A673 (cell line): ENCODE measurements around the gene TRPC4AP. TPM values are rescaled to one million over a fixed set of nuclear protein-coding genes. Genes with fewer than 3 reads are reported as not detected.

Experiments used
- BruUV-seq: library from RNA; stranded (reverse); fragments of 400-500 nt; replicated peaks from 2 replicates; lab custom pipeline; 2021; lab: Mats Ljungman, UMichigan
- CTCF ChIA-PET: fragments of 300-600 bp; sonication (Branson Sonifier 250); formaldehyde crosslinking; loops from one replicate; lab custom pipeline; 2022; ENCODE audit warnings: antibody characterized with exemption; lab: Charles Lee
- POLR2A ChIA-PET: fragments of 300-600 bp; sonication (Branson Sonifier 250); formaldehyde crosslinking; loops from one replicate; lab custom pipeline; 2022; ENCODE audit warnings: antibody characterized with exemption; ENCODE audit not compliant: low non-redundant PET; lab: Charles Lee
- DNase-seq: peaks from one replicate; pipeline ENCODE4 v3.0.0-alpha.2; 2015; ENCODE audit warnings: low spot score
- H3K27ac ChIP-seq: fragments of 200-600 bp; sonication (generic); 2 replicates; pipeline ENCODE4 v1.5.1; 2016; ENCODE audit warnings: mixed run types, low read depth, mild to moderate bottlenecking, mixed read lengths, antibody characterized with exemption, low read length; ENCODE audit not compliant: poor library complexity, severe bottlenecking
- H3K27me3 ChIP-seq: fragments of 200-600 bp; sonication (generic); replicated peaks from 2 replicates; pipeline ENCODE4 v1.6.1; 2017; ENCODE audit warnings: mixed run types, low read depth, mild to moderate bottlenecking, mixed read lengths, antibody characterized with exemption, low read length; ENCODE audit not compliant: insufficient read depth, poor library complexity
- H3K36me3 ChIP-seq: fragments of 200-600 bp; sonication (generic); 2 replicates; pipeline ENCODE4 v1.6.1; 2016; ENCODE audit warnings: mixed run types, mild to moderate bottlenecking, mixed read lengths, antibody characterized with exemption, low read length; ENCODE audit not compliant: insufficient read depth, poor library complexity, severe bottlenecking
- H3K4me1 ChIP-seq: fragments of 200-600 bp; sonication (generic); 2 replicates; pipeline ENCODE4 v1.6.1; 2017; ENCODE audit warnings: mixed run types, mild to moderate bottlenecking, mixed read lengths, antibody characterized with exemption, low read length; ENCODE audit not compliant: insufficient read depth, poor library complexity, severe bottlenecking
- H3K4me3 ChIP-seq: fragments of 200-600 bp; sonication (generic); 2 replicates; pipeline ENCODE4 v1.5.1; 2016; ENCODE audit warnings: low read depth, mixed run types, mild to moderate bottlenecking, mixed read lengths, low read length; ENCODE audit not compliant: poor library complexity, severe bottlenecking
- H3K9me3 ChIP-seq: fragments of 200-600 bp; sonication (generic); 2 replicates; pipeline ENCODE4 v1.6.1; 2016; ENCODE audit warnings: mixed run types, low read depth, mild to moderate bottlenecking, mixed read lengths, antibody characterized with exemption, low read length; ENCODE audit not compliant: poor library complexity, severe bottlenecking
- EZH2 ChIP-seq: fragments of 200-600 bp; sonication (generic); IDR thresholded peaks from 2 replicates; pipeline ENCODE4 v1.6.1; 2017; ENCODE audit warnings: borderline replicate concordance, low read depth, mild to moderate bottlenecking, mixed read lengths, antibody characterized with exemption, low read length; ENCODE audit not compliant: poor library complexity, severe bottlenecking
- intact Hi-C: fragments of 100-400 bp; cut with micrococcal nuclease; formaldehyde crosslinking; loops from one replicate; pipeline ENCODE4 v1.10.0; 2022; ENCODE audit not compliant: unreplicated experiment
- total RNA-seq: library from RNA; stranded (reverse); gene quantifications from 2 replicates; pipeline ENCODE4 v1.2.3, GENCODE V29; 2021
- TF ChIP-seq, protein P1 (sequence below): fragments of 300-800, 200-600 bp; sonication (generic); conservative IDR thresholded peaks from 2 replicates; pipeline ENCODE4 v1.5.1; 2017; ENCODE audit warnings: low read depth, mild to moderate bottlenecking, antibody characterized with exemption, low read length, moderate library complexity, mixed read lengths

Gene TRPC4AP
- total RNA-seq, 1 experiment from 2014 or later: 34.6 TPM

DNA sequence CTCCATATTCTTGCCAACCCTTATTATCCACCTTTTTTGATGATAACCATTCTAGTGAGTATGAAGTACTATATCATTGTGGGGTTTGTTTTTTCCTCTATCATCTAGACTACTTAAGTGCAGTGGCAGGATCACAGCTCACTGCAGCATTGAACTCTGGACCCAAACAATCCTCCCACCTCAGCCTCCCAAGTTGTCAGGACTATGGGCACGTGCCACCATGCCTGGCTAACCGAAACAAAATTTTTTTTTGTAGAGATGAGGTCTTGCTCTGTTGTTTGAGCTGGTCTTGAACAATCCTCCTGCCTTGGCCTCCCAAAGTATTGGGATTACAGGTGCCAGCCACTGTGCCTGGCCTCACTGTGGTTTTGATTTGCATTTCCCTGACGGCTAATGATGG is 67.5 kb downstream of the TRPC4AP start:
- CTCF ChIA-PET: no interaction called here
- Histone ChIP-seq H3K4me3 (no peak overlapping the region), H3K27ac (no peak overlapping the region), H3K9me3 (no peaks in the 10 kb centered on the region), H3K27me3 (no peaks in the 10 kb centered on the region), H3K36me3 (peaks cover 10% of the 10 kb centered on the region), H3K4me1 (no peaks in the 10 kb centered on the region)
- intact Hi-C loops: no loop called here
- no TSS peak for BruUV-seq
- TF ChIP-seq EZH2: no peak
- TF ChIP-seq, protein P1, sequence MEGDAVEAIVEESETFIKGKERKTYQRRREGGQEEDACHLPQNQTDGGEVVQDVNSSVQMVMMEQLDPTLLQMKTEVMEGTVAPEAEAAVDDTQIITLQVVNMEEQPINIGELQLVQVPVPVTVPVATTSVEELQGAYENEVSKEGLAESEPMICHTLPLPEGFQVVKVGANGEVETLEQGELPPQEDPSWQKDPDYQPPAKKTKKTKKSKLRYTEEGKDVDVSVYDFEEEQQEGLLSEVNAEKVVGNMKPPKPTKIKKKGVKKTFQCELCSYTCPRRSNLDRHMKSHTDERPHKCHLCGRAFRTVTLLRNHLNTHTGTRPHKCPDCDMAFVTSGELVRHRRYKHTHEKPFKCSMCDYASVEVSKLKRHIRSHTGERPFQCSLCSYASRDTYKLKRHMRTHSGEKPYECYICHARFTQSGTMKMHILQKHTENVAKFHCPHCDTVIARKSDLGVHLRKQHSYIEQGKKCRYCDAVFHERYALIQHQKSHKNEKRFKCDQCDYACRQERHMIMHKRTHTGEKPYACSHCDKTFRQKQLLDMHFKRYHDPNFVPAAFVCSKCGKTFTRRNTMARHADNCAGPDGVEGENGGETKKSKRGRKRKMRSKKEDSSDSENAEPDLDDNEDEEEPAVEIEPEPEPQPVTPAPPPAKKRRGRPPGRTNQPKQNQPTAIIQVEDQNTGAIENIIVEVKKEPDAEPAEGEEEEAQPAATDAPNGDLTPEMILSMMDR: no peak
- DNase-seq: no peak
- POLR2A ChIA-PET: no interaction called here

DNA sequence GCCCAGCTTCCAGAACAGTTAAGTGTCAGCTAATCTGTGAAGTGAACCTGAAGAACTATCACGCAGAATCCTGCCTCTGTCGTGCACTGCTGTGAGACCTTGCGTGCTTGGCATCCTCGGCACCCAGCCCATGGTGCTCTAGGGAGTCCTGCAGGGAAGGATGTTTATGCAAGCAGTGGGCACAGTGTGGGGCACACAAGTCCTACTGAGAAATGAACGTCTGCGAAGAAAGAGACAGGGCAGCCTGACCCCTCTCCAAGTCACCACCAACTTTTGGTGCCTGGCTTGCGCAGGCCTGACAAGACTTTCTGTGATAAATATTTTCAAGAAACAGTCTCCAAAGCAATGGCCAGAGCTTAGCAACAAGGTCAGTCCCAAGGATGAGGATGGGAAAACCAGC is 69.0 kb downstream of the TRPC4AP start:
- Histone ChIP-seq H3K27me3 (no peaks in the 10 kb centered on the region), H3K36me3 (peaks cover 10% of the 10 kb centered on the region), H3K4me1 (no peaks in the 10 kb centered on the region), H3K27ac (no peak overlapping the region), H3K9me3 (no peaks in the 10 kb centered on the region), H3K4me3 (no peak overlapping the region)
- no TSS peak for BruUV-seq
- intact Hi-C loops: no loop called here
- POLR2A ChIA-PET: no interaction called here
- CTCF ChIA-PET: no interaction called here
- TF ChIP-seq, protein P1: no peak
- no peak for TF ChIP-seq EZH2
- no peak for DNase-seq

DNA sequence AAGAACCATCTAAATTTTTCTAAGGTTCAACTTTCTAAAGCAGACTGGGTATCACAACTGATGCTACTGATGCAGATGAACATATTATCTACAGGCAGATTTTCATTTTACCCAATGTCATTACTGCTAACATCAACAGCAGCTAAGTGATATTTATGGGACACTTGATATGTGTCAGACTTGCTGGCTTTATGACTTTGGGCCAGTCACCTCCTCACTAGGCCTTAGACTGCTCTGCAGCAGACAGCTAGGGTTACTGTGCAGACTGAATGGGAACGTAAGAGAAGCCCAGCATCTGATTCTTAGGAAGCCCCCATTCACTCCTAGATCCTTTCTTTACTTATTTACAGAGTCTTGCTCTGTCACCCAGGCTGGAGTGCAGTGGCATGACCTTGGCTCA is 70.8 kb downstream of the TRPC4AP start:
- TF ChIP-seq EZH2: no peak
- TF ChIP-seq, protein P1: no peak
- Histone ChIP-seq H3K4me1 (no peaks in the 10 kb centered on the region), H3K27ac (no peak overlapping the region), H3K9me3 (no peaks in the 10 kb centered on the region), H3K27me3 (no peaks in the 10 kb centered on the region), H3K4me3 (no peak overlapping the region), H3K36me3 (peaks cover 10% of the 10 kb centered on the region)
- no peak for DNase-seq
- ChIA-PET POLR2A (no interaction called here), CTCF (no interaction called here)
- intact Hi-C loops: no loop called here
- BruUV-seq: no TSS peak
